KOPT-K1 (cell line): Measurements from ENCODE around the gene ATP8B3.
A peak's percentile ranks its signal among the peaks of the same experiment; 100 is the strongest.

ENCODE experiments used
- H3K27ac ChIP-seq: fragments of 200-600 bp; sonication (generic); 2 replicates; pipeline ENCODE4 v1.5.1; 2016; ENCODE audit warnings: antibody characterized with exemption, mild to moderate bottlenecking, low read depth, low read length; ENCODE audit not compliant: poor library complexity, severe bottlenecking
- H3K36me3 ChIP-seq: fragments of 200-600 bp; sonication (generic); 2 replicates; pipeline ENCODE4 v1.5.1; 2017; ENCODE audit warnings: antibody characterized with exemption, mild to moderate bottlenecking, low read length, moderate library complexity; ENCODE audit not compliant: insufficient read depth
- H3K9me3 ChIP-seq: fragments of 200-600 bp; sonication (generic); 2 replicates; pipeline ENCODE4 v1.5.1; 2017; ENCODE audit warnings: antibody characterized with exemption, low read length, mild to moderate bottlenecking; ENCODE audit not compliant: insufficient read depth, poor library complexity, severe bottlenecking

Gene ATP8B3

DNA sequence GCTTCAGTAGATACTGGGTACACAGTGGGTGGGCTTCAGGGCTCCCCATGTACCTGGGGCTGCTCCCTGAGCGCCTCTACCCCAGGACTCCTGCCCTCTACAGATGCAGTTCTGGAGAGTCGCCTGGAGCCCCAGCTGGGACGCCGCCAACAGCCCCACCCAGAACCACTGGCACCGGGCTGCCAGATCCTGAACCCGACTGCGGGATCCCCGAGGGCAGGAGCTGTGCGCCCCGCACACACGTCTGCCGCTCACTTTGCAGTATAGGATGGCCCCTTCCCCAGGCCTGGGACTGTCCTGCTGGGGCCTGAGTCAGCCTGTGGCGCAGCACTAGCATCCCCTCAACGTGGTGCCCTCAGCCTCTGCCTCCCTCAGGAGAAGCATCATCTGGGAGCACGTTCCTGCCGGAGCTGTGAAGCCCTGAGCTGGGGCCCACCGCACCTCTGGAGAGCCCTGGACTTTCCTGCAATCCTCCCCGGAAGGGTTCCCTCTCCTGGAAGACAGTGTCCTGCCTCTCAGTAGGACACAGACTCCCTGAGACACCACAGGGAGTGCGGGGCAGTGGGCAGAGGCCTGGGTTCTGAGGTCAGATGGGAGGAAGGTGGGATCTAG is 32.5 kb upstream of the ATP8B3 start:
- Histone ChIP-seq H3K9me3 (no peaks in the 10 kb centered on the region), H3K36me3 (peaks cover 44% of the 10 kb centered on the region), H3K27ac (no peak overlapping the region)

DNA sequence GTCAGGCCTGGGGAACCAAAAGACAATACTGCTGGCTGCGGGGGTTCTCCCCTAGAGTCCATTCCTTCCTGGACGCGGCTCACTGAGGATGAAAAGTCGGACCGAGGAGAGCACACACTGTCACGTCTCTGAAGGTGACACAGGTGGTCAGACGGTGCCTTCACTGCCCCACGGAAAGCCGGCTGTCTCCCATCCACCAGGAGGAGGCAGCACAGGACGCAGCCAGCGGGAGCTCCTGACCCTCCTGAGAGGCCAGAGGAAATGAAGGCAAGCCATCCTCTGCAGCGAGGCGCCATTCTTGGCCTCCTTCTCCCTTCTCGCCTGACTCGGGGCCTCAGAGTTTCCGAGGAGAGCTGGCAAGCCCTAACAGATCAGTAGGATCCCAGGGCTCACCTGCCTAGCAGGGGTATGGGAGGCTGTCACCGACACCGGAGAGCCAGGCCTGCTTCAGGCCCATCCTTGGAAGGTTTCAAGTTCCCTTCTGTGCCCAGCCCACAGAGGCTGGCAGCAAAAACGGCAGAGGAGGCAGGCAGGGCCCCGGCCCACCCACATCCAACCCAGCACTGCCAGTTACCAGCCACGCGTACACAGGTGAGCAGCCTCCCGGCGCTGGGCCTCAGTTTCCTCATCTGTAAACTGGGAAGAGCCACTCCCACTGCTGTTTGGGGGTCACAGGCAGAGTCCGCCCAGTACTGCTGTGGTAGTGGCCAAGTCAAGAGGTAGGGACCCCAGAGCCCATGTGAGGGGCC is 31.7 kb upstream of the ATP8B3 start:
- H3K36me3 ChIP-seq = peaks cover 52% of the 10 kb centered on the region
- H3K9me3 ChIP-seq = no peaks in the 10 kb centered on the region
- no peak overlapping the region for H3K27ac ChIP-seq

DNA sequence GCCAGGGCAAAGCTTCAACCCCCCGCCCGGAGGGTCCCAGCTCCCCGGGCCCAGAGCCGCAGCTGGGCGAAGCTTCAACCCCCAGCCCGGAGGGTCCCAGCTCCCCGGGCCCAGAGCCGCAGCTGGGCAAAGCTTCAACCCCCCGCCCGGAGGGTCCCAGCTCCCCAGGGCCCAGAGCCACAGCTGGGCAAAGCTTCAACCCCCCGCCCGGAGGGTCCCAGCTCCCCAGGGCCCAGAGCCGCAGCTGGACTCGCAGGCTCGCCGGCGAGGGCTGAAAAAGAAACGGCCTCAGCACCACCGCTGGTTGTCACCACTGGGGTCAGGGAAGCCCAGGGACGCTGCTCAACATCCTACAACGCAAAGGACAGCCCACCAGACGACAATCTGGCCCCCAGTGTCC is 31.0 kb upstream of the ATP8B3 start:
- H3K27ac ChIP-seq = no peak overlapping the region
- H3K36me3 ChIP-seq = peaks cover 59% of the 10 kb centered on the region
- H3K9me3 ChIP-seq = no peaks in the 10 kb centered on the region

DNA sequence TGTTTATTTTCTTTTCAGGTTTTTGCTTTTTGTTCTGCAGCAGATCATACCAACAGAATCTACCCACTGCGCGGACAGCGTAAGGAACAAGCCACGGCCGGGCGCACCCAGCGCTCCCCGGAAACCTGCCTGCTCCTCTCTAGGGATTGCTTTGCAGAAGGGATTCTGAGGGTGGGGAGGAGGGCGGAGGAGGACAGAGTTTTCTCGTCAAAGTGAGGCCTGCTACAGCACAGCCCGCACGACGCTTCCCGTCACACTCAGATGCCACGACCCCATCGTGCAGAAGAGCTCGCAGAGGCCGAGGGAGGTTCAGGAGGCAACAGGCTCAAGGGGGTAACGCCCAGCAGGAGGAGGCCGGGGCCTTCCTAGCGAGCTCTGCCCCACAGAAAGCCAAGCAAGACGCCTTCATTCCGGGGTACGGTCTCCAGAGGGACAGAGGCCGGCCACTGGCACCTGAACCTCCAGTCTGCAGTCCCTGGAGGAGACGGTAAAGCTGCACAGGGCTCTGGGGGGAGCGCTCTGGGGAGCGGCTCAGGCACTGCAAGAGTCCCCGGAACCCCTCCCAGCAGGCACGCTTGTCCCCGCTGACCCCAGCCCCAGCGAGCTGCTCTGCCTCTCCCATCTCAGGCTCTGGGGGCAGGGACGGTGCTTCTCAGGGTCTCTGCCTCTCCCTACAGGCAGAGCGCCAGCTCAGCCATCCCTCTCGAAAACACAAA is 29.3 kb upstream of the ATP8B3 start:
- Histone ChIP-seq H3K9me3 (no peaks in the 10 kb centered on the region), H3K36me3 (peaks cover 70% of the 10 kb centered on the region), H3K27ac (no peak overlapping the region)

DNA sequence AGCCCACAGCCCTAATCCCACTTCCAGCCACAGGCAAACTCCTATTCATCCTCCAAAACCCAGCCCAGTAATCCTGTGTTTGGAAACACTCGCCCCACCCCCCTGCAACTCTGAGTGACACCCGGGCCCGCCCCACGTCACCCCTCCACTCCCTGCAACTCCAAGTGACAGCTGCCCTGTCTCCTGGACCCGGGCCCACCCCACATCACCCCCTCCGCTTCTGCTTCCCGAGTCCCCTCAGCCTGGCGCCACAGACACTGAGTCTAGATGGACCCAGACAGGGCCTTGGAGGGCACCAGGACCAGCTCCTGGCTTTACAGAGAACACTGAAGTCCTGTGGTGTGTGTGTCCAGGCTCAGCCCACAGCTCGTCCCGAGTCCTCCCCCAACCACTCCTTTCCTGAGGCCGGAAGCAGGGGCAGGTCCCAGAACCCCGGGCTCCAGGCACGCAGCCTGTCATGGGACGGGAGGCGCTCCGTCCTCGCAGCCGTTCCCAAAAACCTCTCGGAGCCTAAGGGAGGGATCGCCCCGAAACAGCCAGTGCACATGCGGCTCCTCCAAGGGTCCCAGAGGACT is 28.6 kb upstream of the ATP8B3 start:
- peak overlapping the region; percentile 33 for H3K27ac ChIP-seq
- peaks cover 62% of the 10 kb centered on the region for H3K36me3 ChIP-seq
- no peaks in the 10 kb centered on the region for H3K9me3 ChIP-seq

DNA sequence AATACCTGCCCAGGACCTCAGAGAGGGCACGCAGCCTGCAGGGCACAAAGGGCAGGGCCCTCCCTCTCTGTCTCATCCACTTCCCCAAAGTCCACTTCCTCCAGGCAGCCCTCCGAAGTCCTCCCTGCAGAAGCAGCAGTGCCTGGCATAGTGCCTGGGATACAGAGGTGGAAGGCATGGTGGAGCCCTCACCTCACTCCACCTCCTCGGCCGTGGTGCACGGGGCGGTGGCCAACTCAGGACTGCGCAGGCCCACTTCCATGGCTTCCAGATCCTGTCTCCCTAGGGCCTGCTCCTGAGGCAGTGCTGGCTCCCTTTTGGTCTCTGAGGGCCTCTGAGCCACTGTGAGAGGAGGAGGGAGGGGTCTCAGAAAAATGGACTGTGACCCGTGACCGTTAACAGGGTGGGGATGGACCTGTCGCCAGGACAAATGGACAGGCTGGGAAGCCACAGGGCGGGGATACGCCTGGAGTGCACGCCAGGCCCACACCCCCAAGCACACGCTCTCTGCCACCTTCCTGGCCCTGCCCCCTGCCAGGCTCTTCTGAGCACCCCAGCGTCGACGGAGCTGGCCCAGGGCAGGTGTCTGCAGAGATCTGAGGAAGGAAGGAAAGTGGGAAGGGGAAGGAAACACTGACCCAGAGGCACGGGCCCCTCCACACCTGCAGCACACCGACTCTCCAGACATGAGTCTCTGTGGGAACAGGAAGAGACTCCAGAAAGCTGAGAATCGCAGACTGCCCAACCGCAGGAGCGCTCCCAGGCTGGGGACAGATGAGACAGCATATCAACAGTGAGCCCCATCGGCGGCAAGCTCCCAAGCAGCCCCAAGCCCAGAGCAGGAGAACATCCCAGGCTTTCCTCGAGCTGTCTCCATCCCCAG is 27.8 kb upstream of the ATP8B3 start:
- peak overlapping the region; percentile 33 for H3K27ac ChIP-seq
- no peaks in the 10 kb centered on the region for H3K9me3 ChIP-seq
- peaks cover 61% of the 10 kb centered on the region for H3K36me3 ChIP-seq

DNA sequence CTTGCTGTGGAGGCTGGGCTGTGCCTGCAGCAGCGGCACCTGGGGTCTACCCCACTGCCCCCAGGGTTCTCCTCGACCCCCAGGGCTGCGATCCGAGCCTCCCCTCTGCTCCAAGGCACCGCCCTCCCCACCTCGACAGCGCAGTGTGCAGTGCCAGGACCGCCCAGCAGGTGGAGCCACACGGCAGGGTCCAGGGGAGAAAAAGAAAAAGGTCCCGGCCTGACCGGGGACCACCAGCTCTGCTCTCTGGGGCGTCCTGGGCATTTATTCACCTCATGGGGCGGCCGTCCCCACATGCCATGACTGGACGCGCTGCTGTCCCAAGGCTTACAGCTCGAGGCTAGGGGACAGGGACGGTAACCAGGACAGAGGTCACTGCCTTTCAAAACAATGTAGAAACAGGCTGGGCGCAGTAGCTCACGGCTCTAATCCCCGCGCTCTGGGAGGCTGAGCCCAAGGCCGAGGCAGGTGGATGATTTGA is 25.6 kb upstream of the ATP8B3 start:
- Histone ChIP-seq H3K9me3 (no peaks in the 10 kb centered on the region), H3K27ac (no peak overlapping the region), H3K36me3 (peaks cover 59% of the 10 kb centered on the region)

DNA sequence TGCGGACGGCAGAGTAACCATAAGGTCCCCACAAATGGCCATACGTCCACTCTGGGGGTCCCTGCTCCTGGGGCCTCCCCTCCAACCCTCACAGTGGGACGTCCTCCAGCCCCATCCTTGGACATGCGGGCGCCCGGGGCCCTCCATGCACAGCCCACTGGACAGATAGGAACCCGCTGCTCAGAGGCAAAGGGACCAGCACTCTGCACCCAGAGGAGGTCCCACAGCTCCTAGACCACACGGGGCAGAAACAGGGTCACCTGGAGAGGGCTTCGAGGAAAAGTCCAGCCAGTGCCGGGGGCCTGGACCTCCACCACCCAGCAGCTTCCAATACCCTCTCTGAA is 25.1 kb upstream of the ATP8B3 start:
- no peak overlapping the region for H3K27ac ChIP-seq
- peaks cover 59% of the 10 kb centered on the region for H3K36me3 ChIP-seq
- H3K9me3 ChIP-seq = no peaks in the 10 kb centered on the region

DNA sequence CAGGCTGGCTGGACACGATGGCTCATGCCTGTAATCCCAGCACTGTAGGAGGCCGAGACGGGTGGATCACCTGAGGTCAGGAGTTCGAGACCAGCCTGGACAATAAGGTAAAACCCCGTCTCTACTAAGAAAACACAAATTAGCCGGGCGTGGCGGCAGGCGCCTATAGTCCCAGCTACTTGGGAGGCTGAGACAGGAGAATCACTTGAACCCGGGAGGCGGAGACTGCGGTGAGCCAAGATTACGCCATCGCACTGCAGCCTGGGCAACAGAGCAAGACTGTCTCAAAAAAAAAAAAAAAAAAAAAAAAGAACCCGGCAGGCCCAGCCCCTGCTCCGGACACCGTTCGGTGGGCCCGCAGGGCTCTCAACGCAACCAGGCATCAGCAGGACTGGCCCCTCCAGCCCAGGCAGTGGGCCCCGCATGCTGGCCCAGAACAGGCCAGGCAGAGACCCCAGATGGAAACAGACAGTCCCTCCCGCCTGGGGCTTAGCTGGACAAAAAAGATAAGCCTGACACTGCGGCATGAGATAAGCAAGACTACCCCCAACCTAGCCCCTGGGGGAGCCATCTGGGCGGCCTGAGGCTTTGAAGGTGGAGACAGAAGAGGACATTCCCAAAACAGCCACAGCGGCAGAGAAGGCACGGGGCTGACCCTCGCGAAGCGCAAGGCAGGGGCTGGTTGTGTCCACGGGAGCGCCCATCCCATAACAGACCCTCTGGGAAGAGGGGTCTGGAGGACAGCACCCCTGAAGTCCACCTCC is 24.6 kb upstream of the ATP8B3 start:
- Histone ChIP-seq H3K9me3 (no peaks in the 10 kb centered on the region), H3K27ac (no peak overlapping the region), H3K36me3 (peaks cover 64% of the 10 kb centered on the region)

DNA sequence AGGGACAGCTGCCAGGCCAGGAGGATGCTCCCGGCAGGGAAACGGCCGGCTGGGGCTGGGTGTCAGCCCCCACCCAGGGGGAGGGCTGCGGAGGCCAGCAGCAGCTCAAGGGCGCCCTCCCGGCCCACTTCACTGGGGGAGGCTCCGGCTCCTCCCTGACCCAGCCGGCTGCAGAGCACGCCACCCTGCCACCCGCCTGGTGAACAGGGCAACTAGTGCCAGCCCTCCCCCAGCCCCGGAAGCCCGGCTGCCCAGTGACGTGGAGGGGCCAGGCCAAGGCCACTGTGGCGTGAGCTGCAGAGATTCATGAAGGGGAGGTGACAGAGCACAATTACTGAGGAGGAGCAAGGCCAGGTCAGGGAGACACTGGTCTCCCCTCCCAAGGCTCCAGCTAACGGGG is 21.5 kb upstream of the ATP8B3 start:
- Histone ChIP-seq H3K36me3 (peaks cover 75% of the 10 kb centered on the region), H3K27ac (no peak overlapping the region), H3K9me3 (no peaks in the 10 kb centered on the region)

DNA sequence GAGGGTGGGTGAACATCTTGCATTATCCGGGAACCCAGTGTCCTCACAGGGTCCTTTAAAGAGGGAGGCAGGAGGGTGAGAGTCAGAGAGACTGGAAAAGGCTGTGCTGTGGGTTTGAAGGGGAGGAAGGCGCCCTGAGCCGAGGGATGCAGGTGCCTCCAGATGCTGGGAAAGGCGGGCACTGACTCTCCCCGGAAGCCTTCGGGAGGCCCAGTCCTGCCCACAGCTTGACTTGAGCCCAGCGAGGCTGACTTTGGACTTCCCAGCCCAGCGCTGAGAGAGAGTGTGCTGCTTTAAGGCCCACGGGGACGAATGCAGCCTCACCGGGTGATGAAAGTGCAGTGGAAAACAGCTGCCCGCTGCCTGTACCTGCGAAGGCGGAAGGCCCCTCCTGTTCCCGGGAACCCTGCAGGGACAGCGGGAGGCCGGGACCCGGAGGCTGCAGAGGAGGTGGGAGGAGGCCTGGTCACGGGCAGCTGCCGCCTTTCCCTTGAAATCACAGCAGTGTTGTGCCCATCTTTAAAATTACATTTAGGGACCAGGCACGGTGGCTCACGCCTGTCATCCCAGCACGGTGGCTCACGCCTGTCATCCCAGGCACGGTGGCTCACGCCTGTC is 20.1 kb upstream of the ATP8B3 start:
- H3K9me3 ChIP-seq = no peaks in the 10 kb centered on the region
- H3K36me3 ChIP-seq = peaks cover 77% of the 10 kb centered on the region
- H3K27ac ChIP-seq = no peak overlapping the region

DNA sequence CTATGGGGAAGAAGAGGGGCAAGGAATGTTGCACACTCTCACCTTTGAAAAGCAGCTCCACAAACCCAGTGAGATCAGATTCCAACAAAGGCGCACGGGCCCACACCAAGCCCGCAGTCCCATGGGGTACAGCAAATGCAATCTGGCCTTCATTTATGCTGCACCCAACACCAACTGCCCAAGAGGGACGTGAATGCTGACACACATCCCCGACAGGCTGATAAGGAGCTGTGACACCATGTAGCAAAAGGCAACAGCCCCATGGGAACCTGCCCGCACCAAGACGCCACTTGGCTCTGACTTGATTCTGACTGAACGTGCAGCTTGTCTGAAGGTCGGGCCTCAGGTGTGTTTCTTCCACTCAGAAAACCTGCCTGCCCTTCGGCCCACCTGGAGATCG is 18.9 kb upstream of the ATP8B3 start:
- H3K9me3 ChIP-seq = no peaks in the 10 kb centered on the region
- peaks cover 79% of the 10 kb centered on the region for H3K36me3 ChIP-seq

DNA sequence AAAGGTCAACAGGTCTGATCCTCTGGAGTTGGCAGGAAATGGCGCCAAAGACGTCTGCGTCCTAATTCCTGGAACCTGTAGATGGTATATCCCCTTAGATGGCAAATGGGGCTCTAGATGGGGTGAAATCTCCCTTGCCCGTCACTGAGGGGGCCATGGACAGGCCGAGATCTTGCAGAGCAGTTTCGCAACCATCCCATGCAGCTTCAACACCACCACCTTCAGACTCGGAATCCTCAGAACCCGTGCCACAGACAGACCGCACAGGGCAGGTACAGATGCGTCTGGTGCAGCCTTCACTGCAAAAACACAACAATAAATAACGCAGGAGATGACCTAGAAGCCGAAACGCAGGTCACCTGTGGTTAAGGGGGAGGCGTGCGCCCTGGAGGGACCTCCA is 18.5 kb upstream of the ATP8B3 start:
- Histone ChIP-seq H3K9me3 (no peaks in the 10 kb centered on the region), H3K36me3 (peaks cover 83% of the 10 kb centered on the region), H3K27ac (no peak overlapping the region)

More for the DNA sequence above, 18.9 kb upstream of the ATP8B3 start:
- no peak overlapping the region for H3K27ac ChIP-seq

DNA sequence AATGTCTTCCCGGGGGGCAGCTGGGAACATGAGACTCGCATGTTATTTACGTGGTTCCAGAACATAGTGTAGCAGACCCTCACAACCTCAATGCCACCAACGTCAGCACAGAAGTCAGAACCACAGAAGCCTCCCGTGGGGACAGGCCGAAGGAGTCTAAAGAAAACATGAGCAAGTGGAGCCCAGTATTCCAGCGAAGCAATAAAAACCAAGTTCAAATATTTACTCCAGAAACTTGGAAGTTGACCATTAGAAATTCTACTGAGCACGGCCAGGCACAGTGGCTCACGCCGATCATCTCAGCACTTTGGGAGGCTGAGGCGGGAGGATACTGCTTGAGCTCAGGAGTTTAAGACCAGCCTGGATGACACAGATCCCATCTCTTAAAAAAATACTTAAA is 17.9 kb upstream of the ATP8B3 start:
- Histone ChIP-seq H3K36me3 (peaks cover 83% of the 10 kb centered on the region), H3K9me3 (no peaks in the 10 kb centered on the region), H3K27ac (no peak overlapping the region)
